H1 (cell line): ENCODE data around the gene SMARCC1. TPM values are rescaled to one million over a fixed set of nuclear protein-coding genes. Genes with fewer than 3 reads are reported as not detected.

Experiments used
- CTCF ChIA-PET: fragments of 300-600 bp; sonication (Branson Sonifier 250); formaldehyde crosslinking; loops from one replicate; lab custom pipeline; 2021; ENCODE audit not compliant: partially characterized antibody; lab: Charles Lee
- POLR2A ChIA-PET: fragments of 300-600 bp; sonication (Branson Sonifier 250); formaldehyde crosslinking; loops from one replicate; lab custom pipeline; 2021; ENCODE audit warnings: inconsistent platforms; ENCODE audit not compliant: partially characterized antibody; lab: Charles Lee
- DNase-seq, 2 experiments: peaks; one replicate each; pipeline versions ENCODE4 v3.0.0 to v3.0.0-alpha.2; 2010 to 2022; ENCODE audit warnings: low spot score in 2 of 2, low read depth in 1 of 2, mixed read lengths in 1 of 2
- FAIRE-seq: peaks from 2 replicates; lab custom pipeline; 2011; peaks lifted over from hg19 to GRCh38; lab: Jason Lieb, UNC
- H2AFZ ChIP-seq: 2 replicates; pipeline ENCODE4 v1.8.1; 2012; ENCODE audit warnings: low read length, inconsistent platforms
- H2AK5ac ChIP-seq: 2 replicates; pipeline ENCODE4 v1.6.1; 2013; ENCODE audit warnings: low read depth, low read length
- H2BK120ac ChIP-seq: replicated peaks from 2 replicates; pipeline ENCODE3; 2013; ENCODE audit warnings: low read depth, low read length, inconsistent platforms
- H2BK12ac ChIP-seq: 2 replicates; pipeline ENCODE4 v1.6.1; 2013; ENCODE audit warnings: low read depth, low read length
- H2BK15ac ChIP-seq: 2 replicates; pipeline ENCODE4 v1.6.1; 2013; ENCODE audit warnings: low read length
- H2BK20ac ChIP-seq: 2 replicates; pipeline ENCODE4 v1.6.1; 2013; ENCODE audit warnings: low read length
- H2BK5ac ChIP-seq: 2 replicates; pipeline ENCODE4 v1.6.1; 2013; ENCODE audit warnings: low read depth, low read length
- H3K14ac ChIP-seq: 2 replicates; pipeline ENCODE4 v1.6.1; 2013; ENCODE audit warnings: inconsistent platforms; ENCODE audit not compliant: insufficient read length
- H3K18ac ChIP-seq: 2 replicates; pipeline ENCODE4 v1.6.1; 2013; ENCODE audit warnings: low read length; ENCODE audit errors: extremely low read depth
- H3K23ac ChIP-seq: 2 replicates; pipeline ENCODE4 v1.6.1; 2013; ENCODE audit warnings: inconsistent platforms; ENCODE audit not compliant: insufficient read length
- H3K23me2 ChIP-seq: 2 replicates; pipeline ENCODE4 v1.6.1; 2013; ENCODE audit warnings: low read depth, low read length
- H3K27ac ChIP-seq: 2 replicates; pipeline ENCODE4 v1.6.1; 2011; ENCODE audit warnings: low read depth, low read length, inconsistent platforms
- H3K27me3 ChIP-seq, 4 experiments: replicated peaks in 1 of 4; 1 replicate in 1 of 4; 2 replicates in 3 of 4; pipeline versions ENCODE4 v1.6.1 to v1.8.1; 2011 to 2013; ENCODE audit warnings: low read length in 3 of 4, mild to moderate bottlenecking in 3 of 4, inconsistent platforms in 2 of 4, mixed read lengths in 2 of 4, moderate library complexity in 1 of 4; ENCODE audit not compliant: control insufficient read depth in 3 of 4, insufficient read depth in 3 of 4; ENCODE audit errors: extremely low read depth in 1 of 4
- H3K36me3 ChIP-seq, 4 experiments: 2 replicates each; pipeline versions ENCODE4 v1.6.1 to v1.8.1; 2011 to 2013; ENCODE audit warnings: mild to moderate bottlenecking in 4 of 4, low read length in 3 of 4, moderate library complexity in 2 of 4, control low read depth in 1 of 4, inconsistent platforms in 1 of 4; ENCODE audit not compliant: insufficient read depth in 4 of 4, control insufficient read depth in 2 of 4
- H3K4ac ChIP-seq: replicated peaks from 2 replicates; pipeline ENCODE3; 2013; ENCODE audit warnings: low read length, low read depth, mixed read lengths, inconsistent platforms; ENCODE audit not compliant: insufficient read length
- H3K4me1 ChIP-seq, 4 experiments: replicated peaks in 1 of 4; 1 replicate in 1 of 4; 2 replicates in 3 of 4; pipeline versions ENCODE4 v1.6.1 to v1.8.1; 2011 to 2013; ENCODE audit warnings: low read length in 3 of 4, inconsistent platforms in 2 of 4, mixed read lengths in 1 of 4; ENCODE audit not compliant: insufficient read depth in 4 of 4, control insufficient read depth in 3 of 4
- H3K4me2 ChIP-seq, 2 experiments: 2 replicates each; pipeline versions ENCODE4 v1.6.1 to v1.8.1; 2011 to 2013; ENCODE audit warnings: low read depth in 2 of 2, low read length in 2 of 2, control low read depth in 1 of 2, inconsistent platforms in 1 of 2, mild to moderate bottlenecking in 1 of 2; ENCODE audit not compliant: insufficient read depth in 1 of 2
- H3K4me3 ChIP-seq, 4 experiments: fragments of 200-600, 300-600 bp in 1 of 4; sonication (generic), shearing (Covaris generic), sonication (Bioruptor Twin) in 1 of 4; 2 replicates each; pipeline versions ENCODE4 v1.5.1 to v1.8.1; 2011 to 2016; ENCODE audit warnings: low read length in 4 of 4, low read depth in 3 of 4, control low read depth in 2 of 4, inconsistent platforms in 2 of 4, mild to moderate bottlenecking in 2 of 4, mixed read lengths in 1 of 4, moderate library complexity in 1 of 4; ENCODE audit not compliant: insufficient read depth in 2 of 4; ENCODE audit errors: extremely low read depth in 1 of 4
- H3K56ac ChIP-seq: replicated peaks from 2 replicates; pipeline ENCODE3; 2013; ENCODE audit warnings: low read depth, mild to moderate bottlenecking, mixed read lengths, low read length, inconsistent platforms; ENCODE audit not compliant: insufficient read length
- H3K79me1 ChIP-seq: 2 replicates; pipeline ENCODE4 v1.6.1; 2013; ENCODE audit warnings: low read depth, low read length, control low read depth
- H3K79me2 ChIP-seq, 2 experiments: 2 replicates each; pipeline versions ENCODE4 v1.6.1 to v1.8.1; 2012 to 2013; ENCODE audit warnings: low read length in 2 of 2, mild to moderate bottlenecking in 2 of 2, inconsistent platforms in 1 of 2; ENCODE audit not compliant: insufficient read depth in 2 of 2, control insufficient read depth in 1 of 2
- H3K9ac ChIP-seq, 4 experiments: replicated peaks in 1 of 4; 1 replicate in 1 of 4; 2 replicates in 3 of 4; pipeline versions ENCODE4 v1.6.1 to v1.8.1; 2011 to 2013; ENCODE audit warnings: low read depth in 3 of 4, low read length in 3 of 4, control low read depth in 2 of 4, mild to moderate bottlenecking in 2 of 4, moderate library complexity in 2 of 4, inconsistent platforms in 1 of 4; ENCODE audit errors: extremely low read depth in 1 of 4
- H3K9me3 ChIP-seq, 2 experiments: 2 replicates each; pipeline versions ENCODE4 v1.6.1 to v1.8.1; 2012 to 2013; ENCODE audit warnings: mild to moderate bottlenecking in 2 of 2, moderate library complexity in 2 of 2, control low read depth in 1 of 2, inconsistent platforms in 1 of 2, low read depth in 1 of 2, low read length in 1 of 2, mixed read lengths in 1 of 2; ENCODE audit not compliant: insufficient read depth in 2 of 2
- H4K20me1 ChIP-seq, 2 experiments: replicated peaks in 1 of 2; 2 replicates each; pipeline versions ENCODE3 to v1.8.1; 2011 to 2013; ENCODE audit warnings: inconsistent platforms in 2 of 2, low read length in 2 of 2, mild to moderate bottlenecking in 1 of 2; ENCODE audit not compliant: insufficient read depth in 2 of 2, control insufficient read depth in 1 of 2
- H4K5ac ChIP-seq: 2 replicates; pipeline ENCODE4 v1.6.1; 2013; ENCODE audit warnings: low read length, low read depth, mixed read lengths, inconsistent platforms; ENCODE audit not compliant: insufficient read length
- H4K8ac ChIP-seq: 2 replicates; pipeline ENCODE4 v1.8.0; 2013; ENCODE audit warnings: mild to moderate bottlenecking, moderate library complexity, low read length, inconsistent platforms; ENCODE audit not compliant: insufficient read depth; ENCODE audit errors: extremely low read depth
- H4K91ac ChIP-seq: replicated peaks from 2 replicates; pipeline ENCODE3; 2013; ENCODE audit warnings: low read length, mixed read lengths, inconsistent platforms; ENCODE audit not compliant: insufficient read length
- CTCF ChIP-seq, 3 experiments: IDR thresholded peaks; 1 replicate in 2 of 3; 2 replicates in 1 of 3; pipeline versions ENCODE4 v1.5.1 to v1.6.1; 2011; ENCODE audit warnings: low read length in 3 of 3, mild to moderate bottlenecking in 3 of 3, inconsistent platforms in 2 of 3, low read depth in 1 of 3, moderate library complexity in 1 of 3; ENCODE audit not compliant: insufficient read depth in 1 of 3; ENCODE audit errors: control extremely low read depth in 1 of 3
- SIN3A ChIP-seq, 2 experiments: IDR thresholded peaks in 1 of 2; conservative IDR thresholded peaks in 1 of 2; 2 replicates each; pipeline ENCODE4 v1.6.1; 2011 to 2012; ENCODE audit warnings: low read length in 2 of 2, improper control_type of control experiment in 1 of 2, low read depth in 1 of 2, mild to moderate bottlenecking in 1 of 2
- WGBS, 2 experiments: shearing (Covaris generic) in 1 of 2; methylation state at CpG; one replicate each; pipeline versions ENCODE4 v1.1.6 to v1.1.7; 2013 to 2015; ENCODE audit warnings: low lambda C conversion rate in 2 of 2, mixed read lengths in 2 of 2, inconsistent platforms in 1 of 2, low coverage in 1 of 2, missing lambda C conversion rate in 1 of 2; ENCODE audit not compliant: insufficient replicate concordance in 2 of 2, insufficient coverage in 1 of 2, insufficient read length in 1 of 2; ENCODE audit errors: extremely low coverage in 1 of 2, missing lambda C conversion rate in 1 of 2; 5-methylcytosine and 5-hydroxymethylcytosine counted together
- polyA plus RNA-seq, 7 experiments: library from polyadenylated mRNA; depleted of rRNA in 3 of 7; stranded (reverse) in 5 of 7; unstranded in 2 of 7; fragments of >200 nt in 5 of 7; fragments of 200-250 nt in 2 of 7; gene quantifications; 1 replicate in 5 of 7; 2 replicates in 1 of 7; 4 replicates in 1 of 7; pipeline versions ENCODE4 v1.2.1 to v1.2.3, GENCODE V29; 2011 to 2013; ENCODE audit warnings: missing spikeins in 2 of 7, mixed read lengths in 2 of 7
- total RNA-seq: library from RNA; stranded (reverse); fragmentation: NEBNext Ultra II Directional; extraction: Animal tissue kit (Norgen Biotek cat#: 25700); gene quantifications from 2 replicates; pipeline ENCODE4 v1.2.1, GENCODE V29; 2021

Gene SMARCC1
- total and polyA plus RNA-seq, 2 of the 8 experiments (the other 6 are each of a cell fraction or from before 2014, with no cell fraction given) = 64.1 to 335 TPM

GRCh38 chr3:47666118-47666517 lies 115.6 kb downstream of the SMARCC1 start:
- no peaks in the 10 kb centered on the region for H3K4me1 ChIP-seq
- no peaks in the 10 kb centered on the region for H3K23me2 ChIP-seq
- H3K18ac ChIP-seq = no peak overlapping the region
- H4K8ac ChIP-seq = no peak overlapping the region
- H3K9me3 ChIP-seq = no peaks in the 10 kb centered on the region
- peaks cover 0 to 2% of the 10 kb centered on the region in 2 experiments for H4K20me1 ChIP-seq
- no peak overlapping the region for H3K23ac ChIP-seq
- FAIRE-seq (no peak), DNase-seq (no peak)
- no peak overlapping the region for H3K56ac ChIP-seq
- H3K14ac ChIP-seq = no peak overlapping the region
- no peak overlapping the region for H2BK5ac ChIP-seq
- TF ChIP-seq SIN3A (conservative IDR thresholded peaks at IDR 0.05 in 1 of 2, IDR thresholded peaks at IDR 0.05 in 1 of 2; ENCODE audit: low read depth in 1 of 2, low read length in 2 of 2) = no peak
- no peak for TF ChIP-seq CTCF (IDR thresholded peaks at IDR 0.05; ENCODE audit: control extremely low read depth in 1 of 3, insufficient read depth in 1 of 3, low read depth in 1 of 3, low read length in 3 of 3)
- H3K4ac ChIP-seq = no peak overlapping the region
- H3K79me2 ChIP-seq = peaks cover 0 to 6% of the 10 kb centered on the region in 2 experiments; a peak in 1 of 4 replicates
- H3K9ac ChIP-seq = no peak overlapping the region
- ChIA-PET CTCF (interaction anchor here (0.6 kb wide), 1 partner anchor 602 kb away, joined by 3 read pairs; no protein-coding TSS in a partner anchor), POLR2A (no interaction called here)
- peaks cover 16 to 78% (median 39%) of the 10 kb centered on the region in 4 experiments for H3K36me3 ChIP-seq
- H3K4me2 ChIP-seq = no peak overlapping the region
- H2AK5ac ChIP-seq = no peak overlapping the region
- H3K27me3 ChIP-seq = no peaks in the 10 kb centered on the region
- H2BK15ac ChIP-seq = no peak overlapping the region
- H3K27ac ChIP-seq = no peak overlapping the region
- no peak overlapping the region for H4K5ac ChIP-seq
- H2AFZ ChIP-seq = no peak overlapping the region
- no peak overlapping the region for H2BK20ac ChIP-seq
- no peak overlapping the region for H3K4me3 ChIP-seq
- 96% methylated on average over 2 of the region's 2 CpGs; no CpG with 5 or more reads in 1 of the 2 experiments for WGBS, 2 experiments
- no peak overlapping the region for H2BK12ac ChIP-seq
- no peak overlapping the region for H2BK120ac ChIP-seq
- H4K91ac ChIP-seq = no peak overlapping the region
- peaks cover 2% of the 10 kb centered on the region; the same call in 1 of the 2 replicates for H3K79me1 ChIP-seq
